NCI-H1092 treated with DMSO at 0.1 percent for 48 hours (cell line): ENCODE data around the gene DDHD1.
"Not testable (repeated sequence)": the region's sequence is repeated elsewhere in the genome, so short reads cannot be mapped to it uniquely, and the experiment has no call there.

Experiments
- DNase-seq: peaks from one replicate; lab custom pipeline; 2025; lab: John Stamatoyannopoulos, UW

DDHD1 gene

GRCh38 chr14:53152184-53152886 is 788 bp downstream of the DDHD1 start:
- DNase-seq, result peak; percentile 78

- peak; percentile 75 for DNase-seq
Measured at GRCh38 chr14:53151523-53152183, 1.5 kb downstream of the DDHD1 start.

DNA sequence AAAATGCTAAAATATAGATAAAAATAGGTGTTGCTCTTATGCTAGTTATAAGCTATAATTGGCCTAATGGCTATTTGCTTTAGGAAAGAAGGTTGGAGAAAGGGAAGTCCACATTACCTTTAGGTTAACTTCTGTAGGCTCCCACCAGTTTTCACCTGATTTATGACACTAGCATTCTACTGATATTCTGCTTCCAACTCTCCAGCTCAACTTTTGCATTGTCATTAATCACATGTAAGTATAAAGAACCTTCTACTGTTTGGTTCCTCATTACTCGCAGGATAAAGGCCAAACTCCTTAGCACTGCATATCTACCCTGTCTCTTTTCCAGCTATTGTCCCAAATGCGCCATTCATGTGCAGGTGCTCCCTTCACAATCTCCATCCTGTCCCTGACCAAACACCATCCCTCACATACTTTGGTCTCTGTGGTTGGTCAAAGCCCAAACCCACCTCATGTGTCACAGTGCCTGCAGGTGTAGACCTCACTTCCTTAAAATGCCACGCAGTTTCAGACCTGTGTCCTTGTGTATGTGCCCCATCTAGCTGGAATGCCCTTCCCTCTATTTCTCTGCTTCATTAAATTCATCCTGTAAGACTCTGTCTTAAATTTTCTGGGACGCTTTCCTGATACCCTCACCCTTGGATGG is 3.3 kb downstream of the DDHD1 start:
- DNase-seq, result no peak

DNA sequence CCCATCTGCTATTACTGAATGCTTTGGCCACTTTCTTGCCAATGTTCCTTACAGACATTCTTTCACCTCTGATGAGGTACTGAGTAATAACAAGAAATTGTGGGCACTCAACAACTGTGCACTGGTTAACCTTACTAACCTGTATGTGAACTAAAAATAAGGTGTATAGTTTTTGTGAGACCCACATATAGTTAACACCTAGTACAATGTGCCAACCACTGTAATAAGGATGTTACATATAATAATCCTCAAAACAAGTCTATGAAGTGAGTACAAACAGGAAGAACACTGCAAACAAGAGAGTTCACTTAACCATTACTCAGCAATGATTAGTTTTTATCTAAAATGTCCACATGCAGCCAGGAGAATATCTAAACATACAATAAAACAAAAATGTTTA is 4.5 kb downstream of the DDHD1 start:
- no peak for DNase-seq

DNA sequence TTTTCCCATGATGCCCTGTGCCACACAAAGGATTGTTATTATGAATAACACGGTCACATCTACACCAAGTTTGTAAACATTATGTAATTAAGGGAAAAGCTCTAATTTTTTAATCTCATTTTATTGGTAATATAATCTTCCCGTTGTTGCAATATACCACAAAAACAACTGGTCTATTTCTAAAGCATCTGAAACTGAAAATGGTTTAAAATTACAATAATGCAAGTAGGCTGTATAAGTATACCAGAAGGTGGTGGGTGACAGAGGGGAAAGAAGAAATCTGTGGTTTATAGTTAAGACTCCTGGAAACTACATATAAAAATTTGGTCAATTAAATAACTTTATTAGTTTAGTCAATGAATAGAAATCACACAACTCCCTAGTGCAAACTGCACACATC is 5.2 kb downstream of the DDHD1 start:
- DNase-seq, result no peak

DNA sequence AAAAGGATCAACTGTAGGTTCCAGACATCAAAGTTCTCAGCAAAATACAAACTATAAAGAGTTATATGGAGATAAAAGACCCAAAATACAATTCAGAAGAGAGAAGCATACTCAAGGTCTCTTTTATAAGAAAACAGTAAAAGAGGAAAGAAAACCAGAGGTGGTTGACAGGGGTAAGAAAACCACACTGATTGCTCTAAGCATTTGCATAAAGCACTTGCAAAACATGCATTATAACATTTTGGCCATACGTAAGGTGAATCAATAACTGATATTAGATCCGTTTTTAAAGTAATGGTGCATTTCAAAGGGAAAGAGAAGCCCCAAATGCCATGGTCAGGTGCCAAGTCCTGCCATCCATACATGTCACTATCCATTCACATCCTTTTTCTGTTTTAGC is 5.9 kb downstream of the DDHD1 start:
- DNase-seq, result no peak

- DNase-seq, result no peak
Measured at GRCh38 chr14:53146739-53147138, 6.4 kb downstream of the DDHD1 start.

DNA sequence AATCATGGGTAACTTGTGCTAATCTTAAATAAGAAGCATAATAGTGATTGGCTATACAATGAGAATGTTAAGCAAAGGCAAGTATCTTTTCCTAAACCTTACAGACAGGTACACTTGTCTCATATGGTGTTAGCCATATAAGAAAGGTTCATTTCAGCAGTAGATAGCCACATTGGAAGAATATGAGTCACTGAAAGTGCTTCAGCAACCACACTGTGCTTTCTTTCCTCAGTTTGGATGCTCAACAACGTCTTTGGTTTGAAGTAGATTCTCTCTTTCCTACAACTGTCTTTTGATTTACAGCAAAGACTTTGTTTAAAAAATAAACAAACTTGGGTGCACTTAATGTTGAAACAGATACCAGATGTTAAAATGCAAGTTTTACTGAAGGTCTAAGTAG is 8.9 kb downstream of the DDHD1 start:
- DNase-seq, result no peak

DNA sequence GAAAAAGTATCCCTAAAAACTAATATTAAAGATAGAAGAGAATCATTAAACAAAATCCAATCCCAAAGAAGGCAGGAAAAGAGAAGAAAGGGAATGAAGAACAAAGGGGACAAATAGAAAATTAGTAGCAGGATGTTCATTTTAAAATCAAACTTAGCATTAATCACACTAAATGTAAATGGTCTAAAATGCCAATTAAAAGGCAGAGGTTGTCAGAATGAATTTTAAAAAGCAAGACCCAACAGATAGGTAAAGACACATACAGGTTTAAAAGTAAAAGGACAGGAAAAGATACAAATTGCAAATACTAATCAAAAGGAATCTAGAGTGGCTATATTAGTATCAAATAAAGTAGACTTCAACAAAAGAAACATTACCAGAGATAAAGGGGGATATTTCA is 12.5 kb downstream of the DDHD1 start:
- DNase-seq, result no peak

- no peak for DNase-seq
Measured at GRCh38 chr14:53137568-53138203, 15.4 kb downstream of the DDHD1 start.

- DNase-seq, result not testable (repeated sequence)
Measured at GRCh38 chr14:53130491-53130890, 22.6 kb downstream of the DDHD1 start.

DNA sequence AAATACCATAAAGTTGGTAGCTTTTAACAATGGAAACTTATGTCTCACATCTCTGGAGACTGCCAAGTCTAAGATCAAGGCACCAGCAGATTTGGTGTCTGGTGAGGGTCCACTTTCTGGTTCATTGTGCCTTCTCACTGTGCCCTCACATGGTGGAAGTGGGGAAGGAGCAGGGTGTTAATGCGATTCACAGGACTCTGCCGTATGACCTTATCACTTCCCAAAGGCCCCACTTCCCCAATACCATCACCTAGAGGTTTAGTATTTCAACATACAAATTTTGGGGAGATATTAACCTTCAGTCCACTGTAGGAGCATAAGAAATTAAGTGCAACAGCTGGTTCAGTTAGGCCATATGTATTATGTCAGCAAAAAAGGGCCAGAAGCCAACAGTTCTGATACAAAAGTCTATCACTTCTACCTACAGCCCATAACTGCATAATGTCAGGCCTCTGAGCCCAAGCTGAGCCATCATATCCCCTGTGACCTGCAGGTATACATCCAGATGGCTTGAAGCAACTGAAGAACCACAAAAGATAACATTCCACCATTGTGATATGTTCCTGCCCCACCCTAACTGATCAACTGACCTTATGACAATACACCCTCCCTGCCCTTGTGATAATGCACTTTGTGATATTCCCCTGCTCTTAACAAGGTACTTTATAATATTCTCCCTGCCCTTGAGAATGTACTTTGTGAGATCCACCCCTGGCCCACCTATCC is 24.7 kb downstream of the DDHD1 start:
- DNase-seq, result no peak

DNA sequence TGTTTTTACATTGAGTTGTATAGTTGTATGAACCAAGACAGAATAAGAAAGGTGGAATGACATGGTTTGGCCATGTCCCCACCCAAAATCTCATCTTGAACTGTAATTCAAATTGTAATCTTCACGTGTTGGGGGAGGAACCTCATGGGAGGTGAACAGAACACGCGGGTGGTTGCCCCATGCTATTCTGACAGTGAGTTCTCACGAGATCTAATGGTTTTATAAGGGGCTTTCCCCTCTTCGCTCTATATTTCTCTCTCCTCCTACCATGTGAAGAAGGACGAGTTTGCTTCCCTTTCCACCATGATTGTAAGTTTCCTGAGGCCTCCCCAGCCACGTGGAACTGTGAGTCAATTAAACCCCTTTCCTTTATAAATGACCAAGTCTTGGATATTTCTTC is 25.3 kb downstream of the DDHD1 start:
- no peak for DNase-seq

- DNase-seq, result no peak
Measured at GRCh38 chr14:53127151-53127550, 26.0 kb downstream of the DDHD1 start.

- DNase-seq, result no peak
Measured at GRCh38 chr14:53126731-53127130, 26.4 kb downstream of the DDHD1 start.

DNA sequence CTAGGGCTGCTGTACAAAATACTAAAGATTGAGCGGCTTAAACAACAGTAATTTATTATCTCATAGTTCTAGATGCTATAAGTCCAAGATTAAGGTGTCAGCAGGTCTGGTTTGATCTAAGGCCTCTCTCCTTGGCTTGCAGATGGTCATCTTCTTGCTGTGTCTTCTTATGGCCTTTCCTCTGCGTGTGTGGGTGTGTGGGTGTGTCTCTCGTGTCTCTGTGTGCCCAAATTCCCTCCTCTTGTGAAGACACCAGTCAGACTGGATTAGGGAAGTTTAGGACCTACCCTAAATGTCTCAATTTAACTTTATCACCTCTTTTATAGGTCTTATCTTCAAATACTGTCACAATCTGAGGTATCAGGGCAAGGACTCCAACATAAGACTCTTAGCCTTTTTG is 28.3 kb downstream of the DDHD1 start:
- DNase-seq, result no peak

- DNase-seq, result not testable (repeated sequence)
Measured at GRCh38 chr14:53121419-53121818, 31.7 kb downstream of the DDHD1 start.

DNA sequence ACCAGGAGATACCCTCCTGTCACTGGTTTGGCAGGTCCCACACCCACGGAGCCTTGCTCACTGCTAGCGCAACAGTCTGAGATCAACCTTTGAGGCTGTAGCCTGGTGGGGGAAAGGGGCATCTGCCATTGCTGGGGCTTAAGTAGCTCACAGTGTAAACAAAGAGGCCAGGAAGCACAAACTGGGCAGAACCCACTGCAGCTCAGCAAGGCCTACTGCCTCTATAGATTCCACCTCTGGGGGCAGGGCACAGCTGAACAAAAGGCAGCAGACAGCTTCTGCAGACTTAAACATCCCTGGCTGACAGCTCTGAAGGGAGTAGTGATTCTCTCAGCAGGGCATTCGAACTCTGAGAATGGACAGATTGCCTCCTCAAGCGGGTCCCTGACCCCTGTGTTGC is 35.6 kb downstream of the DDHD1 start:
- DNase-seq, result not testable (repeated sequence)

GRCh38 chr14:53113989-53114388 is 39.1 kb downstream of the DDHD1 start:
- DNase-seq, result no peak

GRCh38 chr14:53110096-53110495 is 43.0 kb downstream of the DDHD1 start:
- no peak for DNase-seq

- no peak for DNase-seq
Measured at GRCh38 chr14:53109105-53110041, 43.8 kb downstream of the DDHD1 start.
